GM21423 (cell line): ENCODE data around the gene MED15.
"Not testable (repeated sequence)": the region's sequence is repeated elsewhere in the genome, so short reads cannot be mapped to it uniquely, and the experiment has no call there.

Source experiments
- ATAC-seq: cut with Tn5 transposase; IDR thresholded peaks from one replicate; pipeline ENCODE4 v1.9.1; 2021; ENCODE audit warnings: mild to moderate bottlenecking, moderate library complexity; ENCODE audit not compliant: unreplicated experiment

MED15 gene

DNA sequence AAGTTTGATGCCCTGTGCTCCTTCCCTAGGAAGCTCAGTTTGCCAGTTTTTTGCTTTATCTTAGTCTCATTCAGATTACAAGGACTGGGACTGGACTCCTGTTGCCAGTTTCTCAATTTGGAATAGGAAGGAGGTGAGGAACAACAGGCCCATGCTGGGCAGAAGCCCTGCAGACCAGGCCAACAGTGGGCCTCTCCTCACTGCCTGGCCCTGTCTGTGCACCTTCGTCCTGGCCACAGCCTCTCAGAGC lies 23.7 kb downstream of the MED15 start:
- ATAC-seq = no peak

DNA sequence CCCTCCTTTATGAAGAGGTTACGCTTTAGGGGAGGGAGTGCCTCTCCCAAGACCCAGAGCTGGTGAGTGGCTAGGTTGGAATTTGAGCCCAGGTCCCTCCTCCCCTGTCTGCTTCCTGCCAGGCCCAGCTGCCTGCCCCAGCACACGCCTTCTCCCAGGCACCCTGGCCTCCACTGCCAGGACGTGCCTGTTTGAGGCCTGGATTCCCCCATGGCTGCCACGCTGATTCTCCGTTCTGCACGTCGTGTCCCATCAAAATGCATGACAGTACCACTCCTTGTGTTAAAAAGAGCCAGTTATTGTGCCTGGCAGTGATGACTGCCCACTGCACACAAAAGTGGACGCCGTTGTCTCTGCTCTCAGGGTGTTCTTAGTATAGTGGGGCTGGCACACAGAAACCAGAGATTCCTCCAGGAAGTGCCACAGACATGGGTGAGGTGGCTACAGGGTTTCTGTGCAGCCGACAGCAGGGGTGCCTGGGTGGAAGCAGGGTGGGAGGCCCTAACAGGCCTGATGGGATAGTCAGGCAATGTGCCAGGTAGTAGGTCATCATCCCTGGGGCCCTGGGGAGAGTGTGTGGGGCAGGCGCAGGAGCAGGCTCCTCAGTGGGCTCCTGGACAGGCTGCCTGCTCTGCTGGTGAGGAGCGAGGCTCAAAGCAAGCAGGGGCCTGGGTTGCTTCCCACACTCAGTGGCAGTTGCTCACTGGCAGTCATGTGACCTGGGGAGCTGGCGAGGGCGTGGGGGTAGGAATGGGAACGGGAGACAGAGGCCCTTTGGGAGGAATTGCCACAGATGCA lies 24.2 kb downstream of the MED15 start:
- no peak for ATAC-seq

DNA sequence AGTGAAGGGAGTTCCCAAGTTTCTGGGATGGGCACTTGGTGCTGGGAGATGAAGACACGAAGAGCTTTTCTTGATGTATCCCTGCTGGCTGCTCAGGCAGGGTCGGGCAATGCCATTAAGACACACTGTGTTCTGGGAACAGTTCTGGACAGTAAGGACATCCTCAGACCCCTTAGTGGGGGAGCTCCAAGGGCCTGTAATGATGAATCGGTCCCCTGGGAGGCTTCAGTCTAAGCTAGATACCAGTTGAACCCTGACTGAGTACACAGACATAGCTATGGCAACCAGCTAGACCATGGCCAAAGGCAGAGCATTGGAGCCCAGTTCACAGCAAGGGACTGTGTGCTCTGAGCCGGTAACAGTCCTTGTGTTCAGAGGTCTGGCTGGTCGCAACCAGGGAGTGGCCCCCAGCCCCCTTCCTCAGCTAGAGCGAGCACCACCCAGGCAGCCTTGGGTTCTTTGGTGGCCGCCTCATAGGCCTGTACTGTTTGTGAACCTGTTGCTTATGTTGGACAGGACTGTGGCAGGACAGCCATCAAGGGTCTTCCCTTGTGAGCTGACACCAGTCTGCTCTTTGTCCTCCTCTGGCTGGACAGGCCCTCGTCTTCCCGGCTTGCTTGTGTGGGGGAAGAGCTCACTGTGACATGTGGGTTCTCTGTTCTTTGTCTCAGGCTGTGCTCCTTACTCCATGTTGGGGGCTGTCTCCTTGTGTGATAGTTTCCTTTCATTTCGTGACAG lies 25.0 kb downstream of the MED15 start:
- ATAC-seq = no peak

DNA sequence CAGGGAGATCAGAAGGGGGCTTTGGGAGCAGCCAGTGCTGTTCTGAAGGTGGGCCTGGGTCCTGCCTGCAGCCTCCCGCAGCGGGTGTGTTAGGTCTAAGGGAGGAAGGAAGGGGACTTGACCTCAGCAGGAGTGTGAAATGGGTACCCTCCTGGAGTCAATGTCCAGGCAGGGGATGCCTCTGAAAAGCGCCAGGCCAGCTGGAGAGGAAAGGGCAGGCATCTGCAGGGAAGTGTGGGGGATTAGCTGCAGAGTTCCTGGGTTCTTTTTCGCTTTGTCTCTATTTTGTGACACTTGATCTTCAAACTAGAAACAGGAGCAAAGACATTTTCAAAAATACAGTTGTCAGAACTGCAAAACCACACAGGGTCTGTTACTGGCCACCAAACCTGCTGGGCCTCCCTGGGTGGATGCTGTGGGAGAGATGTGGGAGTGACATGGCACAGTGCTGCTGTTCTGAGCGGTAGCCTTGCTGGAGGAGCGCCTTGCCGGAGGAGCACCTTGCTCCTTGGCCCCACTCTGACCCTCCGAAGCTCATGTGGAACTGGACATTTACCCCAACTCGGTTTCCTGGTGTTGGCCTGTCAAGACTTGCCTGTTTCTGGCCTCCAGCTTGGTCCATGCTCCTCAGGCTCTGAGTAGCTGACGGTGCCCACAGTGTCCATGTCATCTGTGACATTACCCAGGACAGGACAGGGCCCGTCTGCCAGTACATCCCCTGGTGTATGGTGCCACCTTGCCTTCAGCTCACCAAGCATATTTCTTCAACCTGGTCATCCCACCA lies 25.9 kb downstream of the MED15 start:
- no peak for ATAC-seq

DNA sequence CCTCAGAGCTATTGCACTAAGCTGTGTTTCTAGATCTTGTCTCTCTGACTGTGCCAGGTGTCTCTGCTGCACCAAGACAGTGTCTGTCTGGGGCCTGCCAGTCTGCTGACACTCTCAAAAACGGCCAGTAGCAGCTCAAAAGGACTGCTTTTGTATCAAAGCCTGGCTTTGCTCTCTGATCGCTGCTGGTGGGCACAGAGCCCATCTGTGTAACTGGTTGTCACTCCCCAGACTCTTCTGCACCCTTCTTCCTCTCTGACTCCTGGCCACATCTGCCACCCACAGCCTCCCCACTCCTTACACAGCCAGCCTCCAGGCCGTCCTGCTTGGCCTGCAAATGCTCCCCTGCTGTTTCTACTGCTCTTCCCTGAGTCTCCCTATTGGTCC lies 26.5 kb downstream of the MED15 start:
- ATAC-seq = no peak

DNA sequence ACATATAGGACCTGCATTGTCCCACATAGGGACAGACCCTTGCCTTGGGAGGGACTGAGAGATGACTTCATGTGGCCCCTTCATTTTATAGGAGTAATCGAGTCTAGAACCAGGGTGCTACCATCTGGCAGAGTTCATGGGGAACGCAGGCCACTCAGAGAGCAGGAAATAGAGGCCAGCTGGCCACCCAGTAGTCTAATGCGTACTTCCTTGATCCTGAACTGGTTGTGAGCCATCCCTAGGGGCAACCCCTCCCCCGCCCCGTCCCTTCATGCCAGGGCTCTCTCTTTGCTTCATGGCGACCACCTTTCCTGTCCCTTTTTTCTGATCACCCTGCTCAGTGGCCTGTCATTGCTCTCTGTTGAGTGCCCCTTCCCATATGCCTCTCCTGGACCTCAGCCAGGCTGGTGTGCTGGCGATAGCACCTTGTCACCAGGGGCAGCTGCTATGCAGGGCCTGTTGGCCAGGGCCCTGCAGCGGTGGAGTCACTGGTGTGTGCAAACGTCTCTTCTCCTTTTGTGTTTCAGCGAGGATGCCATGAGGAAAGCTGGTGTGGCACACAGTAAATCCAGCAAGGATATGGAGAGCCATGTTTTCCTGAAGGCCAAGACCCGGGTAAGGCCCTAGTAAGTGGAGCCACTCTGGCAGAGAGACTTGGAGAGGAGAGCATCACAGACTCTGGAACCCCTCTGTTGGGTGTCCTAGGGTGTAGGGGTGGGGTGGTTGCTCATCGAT lies 29.3 kb downstream of the MED15 start:
- ATAC-seq = no peak

DNA sequence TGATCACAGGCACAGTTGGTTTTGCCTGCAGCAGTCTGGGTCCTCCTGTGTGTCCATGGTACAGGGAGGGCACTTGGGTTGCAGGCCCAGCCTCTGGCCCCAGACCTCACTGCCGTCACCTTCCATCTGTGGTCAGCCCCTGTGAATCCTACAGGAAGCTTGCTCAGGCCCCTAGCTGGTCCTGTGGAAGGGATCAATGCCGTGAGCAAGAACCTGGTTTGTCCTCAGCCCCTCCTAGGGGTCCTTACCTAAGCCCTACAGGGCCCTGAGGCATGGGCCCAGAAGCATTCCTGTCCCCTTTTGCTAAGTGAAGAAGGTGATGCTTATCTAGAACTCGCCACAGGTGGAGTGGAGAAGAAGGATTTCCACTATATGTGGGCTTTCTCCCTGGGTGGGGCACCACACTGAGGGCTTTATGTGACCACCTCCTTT lies 29.9 kb downstream of the MED15 start:
- ATAC-seq = no peak

DNA sequence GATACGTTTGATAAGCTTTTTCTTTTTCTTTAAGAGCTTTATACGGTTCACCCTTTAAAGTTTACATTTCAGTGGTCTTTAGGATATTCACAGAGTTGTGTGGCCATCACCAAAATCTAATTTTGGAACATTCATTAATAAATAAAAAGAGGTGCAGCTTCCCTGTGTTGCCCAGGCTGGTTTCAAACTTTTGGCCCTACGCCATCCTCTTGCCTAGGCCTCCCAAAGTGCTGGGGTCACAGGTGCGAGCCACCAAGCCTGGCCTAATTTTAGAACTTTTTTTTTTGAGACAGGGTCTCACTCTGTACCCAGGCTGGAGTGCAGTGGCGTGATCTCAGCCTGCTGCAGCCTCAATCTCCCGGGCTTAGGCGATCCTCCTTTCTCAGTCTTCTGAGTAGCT lies 30.6 kb downstream of the MED15 start:
- no peak for ATAC-seq

DNA sequence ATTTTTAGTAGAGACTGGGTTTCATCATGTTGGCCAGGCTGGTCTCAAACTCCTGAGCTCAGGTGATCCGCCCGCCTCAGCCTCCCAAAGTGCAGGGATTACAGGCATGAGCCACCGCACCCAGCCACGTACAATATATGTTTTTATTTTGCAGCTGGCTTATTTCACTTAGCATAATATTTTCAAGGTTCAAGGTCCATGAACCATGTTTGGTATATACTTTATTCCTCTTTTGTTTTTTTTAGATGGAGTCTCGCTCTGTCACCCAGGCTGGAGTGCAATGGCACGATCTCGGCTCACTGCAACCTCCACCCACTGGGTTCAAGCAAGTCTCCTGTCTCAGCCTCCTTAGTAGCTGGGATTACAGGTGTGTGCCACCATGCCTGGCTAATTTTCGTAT lies 31.5 kb downstream of the MED15 start:
- ATAC-seq = not testable (repeated sequence)

DNA sequence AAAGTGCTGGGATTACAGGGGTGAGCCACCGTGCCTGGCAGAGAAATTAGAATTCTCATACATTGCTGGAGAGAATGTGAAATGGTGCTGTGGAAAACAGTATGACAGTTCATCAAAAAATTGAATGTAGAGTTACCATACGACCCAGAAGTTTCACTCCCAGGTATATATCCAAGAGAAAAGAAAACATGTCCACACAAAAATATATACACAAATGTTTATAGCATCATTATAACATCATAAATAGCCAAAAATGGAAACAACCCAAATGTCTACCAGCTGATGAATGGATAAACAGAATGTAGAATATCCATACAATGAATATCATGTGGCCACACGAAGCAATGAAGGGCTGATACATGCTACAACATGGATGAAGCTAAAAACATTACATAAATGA lies 34.6 kb downstream of the MED15 start:
- no peak for ATAC-seq

DNA sequence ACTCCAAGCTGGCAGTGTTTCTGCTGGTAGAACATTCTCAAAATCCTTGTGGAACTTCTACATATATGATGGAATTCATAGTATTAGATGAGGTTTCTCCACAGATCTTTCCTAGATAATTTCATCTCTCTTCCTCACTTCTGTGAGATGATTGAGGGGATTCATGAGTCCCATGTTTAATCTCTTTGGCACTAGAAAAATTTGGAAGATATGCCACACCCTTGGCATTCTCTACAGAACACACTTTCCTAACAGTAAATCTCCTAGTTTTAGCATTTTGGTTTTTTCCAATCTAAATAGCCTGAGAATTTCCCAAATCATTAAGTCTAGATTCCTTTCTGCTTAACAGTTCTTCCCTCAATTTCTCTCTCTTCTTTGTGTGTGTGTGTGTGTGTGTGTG lies 35.3 kb downstream of the MED15 start:
- ATAC-seq = no peak

DNA sequence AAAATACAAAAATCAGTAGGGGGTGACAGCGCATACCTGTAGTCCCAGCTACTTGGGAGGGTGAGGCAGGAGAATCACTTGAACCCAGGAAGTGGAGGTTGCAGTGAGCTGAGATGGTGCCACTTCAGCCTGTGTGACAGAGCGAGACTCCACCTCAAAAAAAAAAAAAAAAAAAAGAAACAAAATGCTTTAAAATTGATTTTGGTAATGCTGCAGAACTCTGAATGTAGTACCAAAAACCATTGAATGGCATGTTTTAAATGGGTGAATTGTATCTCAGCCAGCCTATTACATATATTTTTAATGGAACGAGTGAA lies 37.9 kb downstream of the MED15 start:
- ATAC-seq = not testable (repeated sequence)

DNA sequence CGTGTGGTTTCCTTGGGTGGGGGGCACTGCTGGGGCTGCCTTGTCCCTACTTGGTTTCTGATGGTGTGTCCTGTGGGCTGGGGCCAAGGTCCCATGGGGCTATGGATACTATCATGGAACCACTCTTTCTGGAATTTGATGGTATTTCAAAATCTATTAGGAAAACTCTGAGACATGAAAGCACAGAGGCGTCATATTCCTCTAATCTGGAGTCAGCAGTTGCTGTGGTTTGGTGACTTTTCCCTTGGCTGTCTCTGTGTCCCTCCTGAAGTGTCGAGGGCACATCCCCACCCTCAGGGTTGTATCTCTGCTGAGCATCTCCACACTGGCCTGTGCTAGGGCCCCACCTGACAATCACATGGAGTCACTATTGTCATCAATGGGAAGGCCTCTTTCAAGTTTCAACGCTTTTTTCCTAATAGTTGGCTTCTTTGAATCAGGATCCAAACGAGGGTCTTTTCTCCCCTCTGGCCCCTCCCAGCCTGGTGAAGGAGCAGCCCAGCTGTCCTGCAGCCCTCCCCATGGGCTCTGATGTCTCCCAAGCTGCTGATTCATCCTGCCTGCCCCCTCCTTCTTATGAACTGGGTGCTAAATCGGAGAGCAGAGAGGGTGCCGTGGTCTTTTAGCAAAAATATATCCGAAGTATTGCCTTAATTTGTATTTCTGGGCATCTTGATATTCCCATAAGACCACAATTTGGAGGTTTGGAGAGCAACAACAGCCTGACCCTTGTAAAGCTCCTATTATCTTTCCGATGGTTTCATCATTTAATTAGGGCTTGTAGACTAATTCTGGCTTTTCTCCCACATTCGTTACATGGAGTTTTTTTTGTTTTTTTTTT lies 38.5 kb downstream of the MED15 start:
- ATAC-seq = no peak

DNA sequence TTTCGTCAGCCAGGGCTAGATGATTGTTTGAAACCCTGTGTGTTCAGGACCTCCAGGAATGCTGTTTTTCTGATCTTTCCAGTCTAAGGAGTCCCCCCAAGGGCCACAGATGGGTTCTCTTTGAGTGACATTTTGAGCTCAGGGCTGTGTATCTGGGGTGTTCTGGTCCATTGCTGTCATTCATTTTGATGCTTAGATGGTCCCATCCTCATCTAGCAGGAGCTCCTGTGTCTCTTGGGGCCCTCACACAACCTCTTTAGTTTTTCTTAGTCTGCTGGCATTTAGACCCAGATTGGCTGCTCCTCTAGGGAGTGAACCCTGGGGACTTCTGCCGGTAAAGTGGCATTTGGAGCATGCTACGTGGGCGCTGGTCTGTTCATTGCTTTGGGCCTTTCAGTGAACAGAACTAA lies 39.1 kb downstream of the MED15 start:
- ATAC-seq = no peak

DNA sequence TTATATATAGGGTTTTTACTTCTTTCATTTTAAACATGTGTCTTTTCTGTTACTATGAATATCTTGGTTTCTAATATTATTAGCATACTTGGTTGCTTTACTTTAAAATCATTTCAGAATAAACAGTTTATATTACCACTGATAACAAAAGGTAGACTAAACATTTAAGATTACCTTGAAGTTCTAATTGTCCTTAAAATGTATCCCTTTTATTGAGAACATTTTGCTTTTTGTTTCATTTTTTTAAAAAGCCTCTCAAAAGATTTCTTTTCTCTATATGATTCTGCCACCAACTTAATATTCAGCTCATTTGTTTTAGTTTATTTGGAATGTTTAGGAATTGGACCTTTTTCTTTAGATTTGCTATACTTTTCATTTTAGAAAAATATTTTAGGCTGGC lies 39.6 kb downstream of the MED15 start:
- ATAC-seq = no peak

DNA sequence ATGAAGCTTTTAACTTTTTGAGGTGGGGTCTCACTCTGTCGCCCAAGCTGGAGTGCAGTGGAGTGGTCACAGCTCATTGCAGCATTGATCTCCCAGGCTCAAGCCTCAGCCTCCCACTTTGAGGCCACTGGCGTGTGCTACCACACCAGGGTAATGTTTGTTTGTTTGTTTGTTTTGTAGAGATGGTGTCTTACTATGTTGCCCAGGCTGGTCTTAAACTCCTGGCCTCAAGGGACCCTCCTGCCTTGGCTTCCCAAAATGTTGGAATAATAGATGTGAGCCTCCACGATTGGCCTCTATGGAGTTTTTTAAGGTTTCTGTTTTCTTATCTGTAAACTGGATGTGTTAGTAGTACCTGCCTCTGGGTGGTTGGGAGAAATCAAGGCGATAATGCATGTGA lies 41.4 kb downstream of the MED15 start:
- ATAC-seq = no peak

DNA sequence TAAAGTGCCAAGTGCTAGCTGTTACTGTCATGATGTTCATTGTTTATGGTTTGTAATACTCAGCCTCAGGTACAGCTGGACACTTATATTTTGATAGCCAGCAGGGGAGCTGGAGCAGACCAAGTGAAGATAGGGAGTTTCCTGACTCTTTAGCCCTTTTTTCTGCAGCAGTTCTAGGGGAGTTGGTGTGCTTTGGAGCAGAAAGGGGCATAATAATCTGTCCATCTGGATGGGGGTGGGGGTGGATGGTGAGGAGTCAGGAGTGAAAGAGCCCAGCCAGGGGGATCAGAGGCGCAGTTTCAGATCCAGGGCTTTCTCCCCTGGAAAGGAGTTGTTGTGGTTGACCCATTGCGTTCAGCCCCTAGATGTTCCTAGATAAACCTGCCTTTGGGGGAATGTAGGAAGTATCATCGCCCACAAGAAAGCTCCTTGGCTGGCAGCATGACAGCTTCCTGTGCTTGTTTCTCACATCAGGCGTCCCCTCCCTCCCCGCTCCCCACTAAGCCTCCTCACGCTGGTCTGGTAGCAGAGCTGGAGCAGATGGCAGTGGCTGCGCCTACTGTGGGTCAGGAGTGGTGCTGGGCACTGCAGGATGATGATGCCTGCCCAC lies 41.9 kb downstream of the MED15 start:
- no peak for ATAC-seq

DNA sequence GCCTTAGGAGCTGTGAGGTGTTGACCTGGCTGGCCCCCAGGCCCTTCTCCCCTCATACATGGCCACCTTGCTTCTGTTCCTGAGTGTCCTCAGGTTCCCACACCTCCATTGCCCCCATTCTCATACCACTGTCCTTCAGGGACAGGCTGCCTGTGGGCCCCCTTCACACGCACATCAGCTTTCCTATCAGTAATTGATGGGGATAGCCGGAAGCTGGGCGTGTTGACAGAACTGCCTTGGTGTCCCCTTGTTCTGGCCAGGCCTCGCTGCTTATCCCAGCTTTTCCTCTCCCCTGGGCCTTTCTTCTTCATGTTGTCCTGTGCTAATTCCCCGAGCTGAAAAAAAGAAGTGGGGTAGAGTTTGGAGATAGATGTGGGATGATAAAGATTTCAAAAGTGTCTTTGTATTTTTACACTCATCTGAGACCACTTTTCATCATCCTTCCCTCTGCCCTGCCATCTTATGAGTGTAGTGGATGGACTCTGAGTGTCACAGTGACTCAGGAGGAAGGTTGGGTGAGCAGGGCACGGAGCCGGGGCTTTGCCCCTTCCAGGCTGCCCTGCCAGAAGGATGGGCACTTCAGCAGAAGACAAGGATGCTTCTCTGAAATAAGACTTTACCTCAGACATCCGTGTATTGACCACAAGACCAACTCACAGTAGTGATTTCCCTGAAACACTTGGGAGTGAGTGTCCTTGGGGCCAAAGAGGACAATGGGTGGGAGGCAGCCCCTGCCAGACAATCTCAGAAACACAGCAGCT lies 42.8 kb downstream of the MED15 start:
- no peak for ATAC-seq
